ENCODE results near the gene PIK3CB. TPM values are rescaled to one million over a fixed set of nuclear protein-coding genes. Genes with fewer than 3 reads are reported as not detected.

Gene PIK3CB
- total RNA-seq, 1 experiment from 2014 or later = 73.9 TPM

- CTCF ChIA-PET = interaction anchor here (0.7 kb wide), 1 partner anchor 962 kb away, joined by 8 read pairs; no protein-coding TSS in a partner anchor
- ATAC-seq = no peak
- BruUV-seq (replicated peaks) = no TSS peak
- H3K27me3 ChIP-seq (ENCODE audit: control insufficient read depth, insufficient read depth, low read length) = no peaks in the 10 kb centered on the region
- POLR2A ChIA-PET = no interaction called here
- in situ Hi-C loops (cut with HindIII; ENCODE audit: low pct_unique_long_range_greater_than_20kb, low sequenced_read_pairs) (no loop called here), intact Hi-C loops (cut with micrococcal nuclease; ENCODE audit: unreplicated experiment) (no loop called here)
- H3K9me3 ChIP-seq (ENCODE audit: control insufficient read depth, insufficient read depth, low read depth, low read length) = peaks cover 16% of the 10 kb centered on the region; the same call in 1 of the 2 replicates
- no peak for DNase-seq (ENCODE audit: low read depth, low spot score)
- no peak for TF ChIP-seq CTCF (IDR thresholded peaks at IDR 0.05)
- TF ChIP-seq REST (IDR thresholded peaks at IDR 0.05; ENCODE audit: insufficient read depth in 1 of 2, low read depth in 2 of 2, low read length in 1 of 2) = no peak
- TF ChIP-seq SIN3A (IDR thresholded peaks at IDR 0.05; ENCODE audit: borderline replicate concordance, insufficient read depth, low read depth, low read length) = no peak
- TF ChIP-seq POLR2AphosphoS5 (IDR thresholded peaks at IDR 0.05; ENCODE audit: low read depth, low read length) = no peak
- TF ChIP-seq TCF7L2 (IDR thresholded peaks at IDR 0.05; ENCODE audit: low read depth, low read length) = no peak
- no peak overlapping the region for H3K27ac ChIP-seq (ENCODE audit: low read length)
- H3K4me3 ChIP-seq (ENCODE audit: low read depth in 2 of 2, low read length in 2 of 2) = no peak overlapping the region
- H3K36me3 ChIP-seq (ENCODE audit: control insufficient read depth, insufficient read depth, low read length) = no peaks in the 10 kb centered on the region
- peaks cover 14% of the 10 kb centered on the region for H3K4me1 ChIP-seq (ENCODE audit: control insufficient read depth, insufficient read depth, low read length)
Measured at GRCh38 chr3:138771585-138771984, 63.1 kb downstream of the PIK3CB start.

GRCh38 chr3:138769616-138770015 lies 65.1 kb downstream of the PIK3CB start:
- CTCF ChIA-PET = interaction anchor here (1.4 kb wide), 1 partner anchor 146 kb away, joined by 4 read pairs; no protein-coding TSS in a partner anchor
- H3K4me1 ChIP-seq (ENCODE audit: control insufficient read depth, insufficient read depth, low read length) = peaks cover 5% of the 10 kb centered on the region
- POLR2A ChIA-PET = no interaction called here
- no peak overlapping the region for H3K4me3 ChIP-seq (ENCODE audit: low read depth in 2 of 2, low read length in 2 of 2)
- TF ChIP-seq CTCF (IDR thresholded peaks at IDR 0.05) (no peak), SIN3A (IDR thresholded peaks at IDR 0.05; ENCODE audit: borderline replicate concordance, insufficient read depth, low read depth, low read length) (no peak), REST (IDR thresholded peaks at IDR 0.05; ENCODE audit: insufficient read depth in 1 of 2, low read depth in 2 of 2, low read length in 1 of 2) (no peak), TCF7L2 (IDR thresholded peaks at IDR 0.05; ENCODE audit: low read depth, low read length) (no peak), POLR2AphosphoS5 (IDR thresholded peaks at IDR 0.05; ENCODE audit: low read depth, low read length) (no peak)
- DNase-seq (ENCODE audit: low read depth, low spot score) (no peak), ATAC-seq (no peak)
- H3K36me3 ChIP-seq (ENCODE audit: control insufficient read depth, insufficient read depth, low read length) = no peaks in the 10 kb centered on the region
- no TSS peak for BruUV-seq (replicated peaks)
- no peak overlapping the region for H3K27ac ChIP-seq (ENCODE audit: low read length)
- no peaks in the 10 kb centered on the region for H3K27me3 ChIP-seq (ENCODE audit: control insufficient read depth, insufficient read depth, low read length)
- peaks cover 16% of the 10 kb centered on the region; the same call in 1 of the 2 replicates for H3K9me3 ChIP-seq (ENCODE audit: control insufficient read depth, insufficient read depth, low read depth, low read length)
- in situ Hi-C loops (cut with HindIII; ENCODE audit: low pct_unique_long_range_greater_than_20kb, low sequenced_read_pairs) = no loop called here
- intact Hi-C loops (cut with micrococcal nuclease; ENCODE audit: unreplicated experiment) = no loop called here
